Activated naive CD4-positive, alpha-beta T cell treated with anti-CD3 and anti-CD28 coated beads, Interleukin-2, amount 50 U/mL, for 24 hours (primary cell): ENCODE results near the gene CRHR1.
A peak's percentile ranks its signal among the peaks of the same experiment; 100 is the strongest.
"Not testable (repeated sequence)": the region's sequence is repeated elsewhere in the genome, so short reads cannot be mapped to it uniquely, and the experiment has no call there.

ENCODE experiments used
- H3K27ac Mint-ChIP-seq: one replicate; pipeline ENCODE4 v1.8.0; 2021; ENCODE audit warnings: mild to moderate bottlenecking, mixed read lengths
- H3K27me3 Mint-ChIP-seq: one replicate; pipeline ENCODE4 v1.8.0; 2021; ENCODE audit warnings: mixed read lengths
- H3K36me3 Mint-ChIP-seq: one replicate; pipeline ENCODE4 v1.8.0; 2021; ENCODE audit warnings: mixed read lengths
- H3K4me1 Mint-ChIP-seq: one replicate; pipeline ENCODE4 v1.8.0; 2021; ENCODE audit warnings: mixed read lengths
- H3K4me3 Mint-ChIP-seq: one replicate; pipeline ENCODE4 v1.8.0; 2021; ENCODE audit warnings: mild to moderate bottlenecking, mixed read lengths
- H3K9me3 Mint-ChIP-seq: one replicate; pipeline ENCODE4 v1.8.0; 2021; ENCODE audit warnings: mixed read lengths

The CRHR1 gene

GRCh38 chr17:45784293-45784740 is at the start of gene CRHR1:
TSS of gene CRHR1 (plus strand) at chr17:45784320. CDS start at chr17:45784545, 225 bp downstream.
- Mint-ChIP-seq H3K4me1 (peaks cover 3% of the 10 kb centered on the region), H3K9me3 (no peaks in the 10 kb centered on the region), H3K36me3 (no peaks in the 10 kb centered on the region), H3K27me3 (peaks cover 41% of the 10 kb centered on the region), H3K4me3 (peak within 1 kb of the TSS; percentile 83), H3K27ac (no peak within 1 kb of the TSS)

GRCh38 chr17:45734598-45734997 is 49.5 kb upstream of the CRHR1 start:
- Mint-ChIP-seq H3K4me3 (no peak overlapping the region), H3K27ac (no peak overlapping the region), H3K4me1 (no peaks in the 10 kb centered on the region), H3K36me3 (peaks cover 2% of the 10 kb centered on the region), H3K27me3 (peaks cover 8% of the 10 kb centered on the region), H3K9me3 (peaks cover 10% of the 10 kb centered on the region)

- no peak overlapping the region for H3K27ac Mint-ChIP-seq
- peaks cover 8% of the 10 kb centered on the region for H3K27me3 Mint-ChIP-seq
- no peaks in the 10 kb centered on the region for H3K4me1 Mint-ChIP-seq
- H3K4me3 Mint-ChIP-seq = no peak overlapping the region
- H3K36me3 Mint-ChIP-seq = peaks cover 2% of the 10 kb centered on the region
- H3K9me3 Mint-ChIP-seq = peaks cover 10% of the 10 kb centered on the region
Observed at GRCh38 chr17:45735488-45735887, 48.6 kb upstream of the CRHR1 start.

GRCh38 chr17:45739786-45740185 is 44.3 kb upstream of the CRHR1 start:
- Mint-ChIP-seq H3K4me3 (no peak overlapping the region), H3K27me3 (peaks cover 1% of the 10 kb centered on the region), H3K4me1 (no peaks in the 10 kb centered on the region), H3K27ac (no peak overlapping the region), H3K9me3 (no peaks in the 10 kb centered on the region), H3K36me3 (no peaks in the 10 kb centered on the region)

GRCh38 chr17:45740553-45741330 is 43.4 kb upstream of the CRHR1 start:
- no peak overlapping the region for H3K27ac Mint-ChIP-seq
- H3K4me3 Mint-ChIP-seq = no peak overlapping the region

GRCh38 chr17:45742251-45742650 is 41.9 kb upstream of the CRHR1 start:
- Mint-ChIP-seq H3K27ac (no peak overlapping the region), H3K4me3 (no peak overlapping the region), H3K9me3 (no peaks in the 10 kb centered on the region), H3K36me3 (no peaks in the 10 kb centered on the region), H3K27me3 (peaks cover 1% of the 10 kb centered on the region), H3K4me1 (no peaks in the 10 kb centered on the region)

More at GRCh38 chr17:45740553-45741330, 43.4 kb upstream of the CRHR1 start:
- H3K4me1 Mint-ChIP-seq = no peaks in the 10 kb centered on the region
- peaks cover 1% of the 10 kb centered on the region for H3K27me3 Mint-ChIP-seq
- no peaks in the 10 kb centered on the region for H3K9me3 Mint-ChIP-seq
- no peaks in the 10 kb centered on the region for H3K36me3 Mint-ChIP-seq

- Mint-ChIP-seq H3K36me3 (no peaks in the 10 kb centered on the region), H3K4me3 (no peak overlapping the region), H3K9me3 (no peaks in the 10 kb centered on the region), H3K4me1 (no peaks in the 10 kb centered on the region), H3K27me3 (no peaks in the 10 kb centered on the region), H3K27ac (no peak overlapping the region)
Observed at GRCh38 chr17:45743626-45744326, 40.3 kb upstream of the CRHR1 start.

- H3K36me3 Mint-ChIP-seq, H3K27me3 Mint-ChIP-seq, H3K4me3 Mint-ChIP-seq, H3K4me1 Mint-ChIP-seq, H3K27ac Mint-ChIP-seq, H3K9me3 Mint-ChIP-seq: not testable (repeated sequence)
Observed at GRCh38 chr17:45744826-45745225, 39.3 kb upstream of the CRHR1 start.

GRCh38 chr17:45745601-45746494 is 38.3 kb upstream of the CRHR1 start:
- H3K4me1 Mint-ChIP-seq = no peaks in the 10 kb centered on the region
- no peaks in the 10 kb centered on the region for H3K36me3 Mint-ChIP-seq
- H3K27ac Mint-ChIP-seq = no peak overlapping the region
- H3K9me3 Mint-ChIP-seq = no peaks in the 10 kb centered on the region
- H3K27me3 Mint-ChIP-seq = peaks cover 2% of the 10 kb centered on the region
- no peak overlapping the region for H3K4me3 Mint-ChIP-seq

- H3K27ac Mint-ChIP-seq = no peak overlapping the region
- no peaks in the 10 kb centered on the region for H3K9me3 Mint-ChIP-seq
- H3K27me3 Mint-ChIP-seq = peaks cover 6% of the 10 kb centered on the region
- no peaks in the 10 kb centered on the region for H3K4me1 Mint-ChIP-seq
- no peak overlapping the region for H3K4me3 Mint-ChIP-seq
- no peaks in the 10 kb centered on the region for H3K36me3 Mint-ChIP-seq
Observed at GRCh38 chr17:45747911-45748310, 36.2 kb upstream of the CRHR1 start.

GRCh38 chr17:45748731-45749310 is 35.3 kb upstream of the CRHR1 start:
- no peaks in the 10 kb centered on the region for H3K36me3 Mint-ChIP-seq
- no peaks in the 10 kb centered on the region for H3K4me1 Mint-ChIP-seq
- H3K27ac Mint-ChIP-seq = no peak overlapping the region
- H3K27me3 Mint-ChIP-seq = peaks cover 7% of the 10 kb centered on the region
- H3K4me3 Mint-ChIP-seq = no peak overlapping the region
- H3K9me3 Mint-ChIP-seq = no peaks in the 10 kb centered on the region

GRCh38 chr17:45749831-45750335 is 34.2 kb upstream of the CRHR1 start:
- Mint-ChIP-seq H3K36me3 (no peaks in the 10 kb centered on the region), H3K4me1 (no peaks in the 10 kb centered on the region), H3K4me3 (no peak overlapping the region), H3K27me3 (peaks cover 9% of the 10 kb centered on the region), H3K9me3 (no peaks in the 10 kb centered on the region), H3K27ac (no peak overlapping the region)

- Mint-ChIP-seq H3K4me1 (no peaks in the 10 kb centered on the region), H3K4me3 (no peak overlapping the region), H3K36me3 (no peaks in the 10 kb centered on the region), H3K27ac (no peak overlapping the region), H3K27me3 (peaks cover 11% of the 10 kb centered on the region), H3K9me3 (no peaks in the 10 kb centered on the region)
Observed at GRCh38 chr17:45750779-45751440, 33.2 kb upstream of the CRHR1 start.

GRCh38 chr17:45751466-45751865 is 32.7 kb upstream of the CRHR1 start:
- Mint-ChIP-seq H3K9me3 (no peaks in the 10 kb centered on the region), H3K4me3 (no peak overlapping the region), H3K36me3 (no peaks in the 10 kb centered on the region), H3K27ac (no peak overlapping the region), H3K4me1 (no peaks in the 10 kb centered on the region), H3K27me3 (peaks cover 11% of the 10 kb centered on the region)

- Mint-ChIP-seq H3K27me3 (peaks cover 11% of the 10 kb centered on the region), H3K27ac (no peak overlapping the region), H3K36me3 (no peaks in the 10 kb centered on the region), H3K4me1 (no peaks in the 10 kb centered on the region), H3K4me3 (no peak overlapping the region), H3K9me3 (no peaks in the 10 kb centered on the region)
Observed at GRCh38 chr17:45752246-45752645, 31.9 kb upstream of the CRHR1 start.
